WTC11 (cell line): ENCODE data around the gene GEMIN7. TPM values are rescaled to one million over a fixed set of nuclear protein-coding genes. Genes with fewer than 3 reads are reported as not detected.
A peak's percentile ranks its signal among the peaks of the same experiment; 100 is the strongest.

Source experiments
- ATAC-seq: fragments of 200-7000 bp; cut with Tn5 transposase; 2 replicates; pipeline ENCODE4 v1.10.0; 2021; ENCODE audit warnings: mild to moderate bottlenecking, moderate library complexity
- CTCF ChIA-PET: fragments of 300-600 bp; sonication (Branson Sonifier 250); formaldehyde crosslinking; loops from one replicate; lab custom pipeline; 2021; ENCODE audit warnings: antibody characterized with exemption; lab: Charles Lee
- POLR2A ChIA-PET: fragments of 350-600 bp; sonication (Branson Sonifier 250); formaldehyde crosslinking; loops from one replicate; lab custom pipeline; 2021; ENCODE audit warnings: antibody characterized with exemption; lab: Charles Lee
- DNase-seq: peaks from one replicate; pipeline ENCODE4 v3.0.0; 2021; ENCODE audit warnings: low spot score
- H3K27ac Mint-ChIP-seq: 2 replicates; pipeline ENCODE4 v1.8.0; 2021; ENCODE audit warnings: mixed read lengths
- H3K27me3 Mint-ChIP-seq: 2 replicates; pipeline ENCODE4 v1.8.0; 2021; ENCODE audit warnings: low read depth, mild to moderate bottlenecking, moderate library complexity, mixed read lengths
- H3K36me3 Mint-ChIP-seq: 2 replicates; pipeline ENCODE4 v1.8.0; 2021; ENCODE audit warnings: mixed read lengths
- H3K4me1 Mint-ChIP-seq: 2 replicates; pipeline ENCODE4 v1.8.0; 2022; ENCODE audit warnings: mixed read lengths
- H3K4me3 Mint-ChIP-seq: 2 replicates; pipeline ENCODE4 v1.8.0; 2021; ENCODE audit warnings: mild to moderate bottlenecking, moderate library complexity, mixed read lengths
- H3K9me3 Mint-ChIP-seq: 2 replicates; pipeline ENCODE4 v1.8.0; 2021; ENCODE audit warnings: mixed read lengths
- CDX4 ChIP-seq: fragments of 250-450 bp; sonication (Bioruptor Pico); IDR thresholded peaks from 2 replicates; pipeline ENCODE4 v1.9.0; 2021; ENCODE audit warnings: moderate library complexity, mild to moderate bottlenecking, inconsistent platforms, borderline replicate concordance
- CREM ChIP-seq: sonication (generic); formaldehyde crosslinking; IDR thresholded peaks from 2 replicates; pipeline ENCODE4 v1.8.1; 2022; ENCODE audit warnings: mild to moderate bottlenecking, missing genetic modification reagents, moderate library complexity
- E2F1 ChIP-seq: sonication (generic); formaldehyde crosslinking; IDR thresholded peaks from 2 replicates; pipeline ENCODE4 v1.8.0; 2022; ENCODE audit warnings: mild to moderate bottlenecking, missing genetic modification reagents
- ELF4 ChIP-seq: sonication (generic); formaldehyde crosslinking; IDR thresholded peaks from 2 replicates; pipeline ENCODE4 v1.8.1; 2022; ENCODE audit warnings: low read depth, mild to moderate bottlenecking, moderate library complexity, missing genetic modification reagents
- EMX1 ChIP-seq: fragments of 250-450 bp; sonication (Bioruptor Pico); IDR thresholded peaks from 2 replicates; pipeline ENCODE4 v1.8.0; 2021; ENCODE audit warnings: mild to moderate bottlenecking
- FOXP1 ChIP-seq: sonication (generic); formaldehyde crosslinking; IDR thresholded peaks from 2 replicates; pipeline ENCODE4 v1.8.0; 2022; ENCODE audit warnings: missing genetic modification reagents, mild to moderate bottlenecking, moderate library complexity, borderline replicate concordance
- KAT7 ChIP-seq: sonication (generic); formaldehyde crosslinking; IDR thresholded peaks from 2 replicates; pipeline ENCODE4 v1.8.1; 2023; ENCODE audit warnings: missing genetic modification reagents, mild to moderate bottlenecking, borderline replicate concordance
- NFE2L1 ChIP-seq: sonication (generic); formaldehyde crosslinking; IDR thresholded peaks from 2 replicates; pipeline ENCODE4 v1.8.1; 2023; ENCODE audit warnings: missing genetic modification reagents
- NR1H2 ChIP-seq: sonication (generic); formaldehyde crosslinking; IDR thresholded peaks from 2 replicates; pipeline ENCODE4 v1.9.0; 2021; ENCODE audit warnings: mild to moderate bottlenecking, moderate library complexity, missing genetic modification reagents
- NR3C1 ChIP-seq: sonication (generic); formaldehyde crosslinking; conservative IDR thresholded peaks from 2 replicates; pipeline ENCODE4 v1.8.1; 2023; ENCODE audit warnings: low read depth, mild to moderate bottlenecking, missing genetic modification reagents
- RELA ChIP-seq: sonication (generic); formaldehyde crosslinking; IDR thresholded peaks from 2 replicates; pipeline ENCODE4 v1.8.1; 2022; ENCODE audit warnings: missing genetic modification reagents, mild to moderate bottlenecking, borderline replicate concordance
- RORB ChIP-seq: fragments of 250-450 bp; sonication (Bioruptor Pico); IDR thresholded peaks from 2 replicates; pipeline ENCODE4 v1.9.0; 2021; ENCODE audit warnings: mild to moderate bottlenecking
- STAT6 ChIP-seq: sonication (generic); formaldehyde crosslinking; conservative IDR thresholded peaks from 2 replicates; pipeline ENCODE4 v1.8.1; 2023; ENCODE audit warnings: mild to moderate bottlenecking, low read depth, missing genetic modification reagents, moderate library complexity
- TEAD4 ChIP-seq: sonication (generic); formaldehyde crosslinking; IDR thresholded peaks from 2 replicates; pipeline ENCODE4 v1.8.0; 2022; ENCODE audit warnings: mild to moderate bottlenecking, missing genetic modification reagents
- ZNF396 ChIP-seq: fragments of 250-450 bp; sonication (Bioruptor Pico); IDR thresholded peaks from 2 replicates; pipeline ENCODE4 v1.8.0; 2021; ENCODE audit warnings: mild to moderate bottlenecking, moderate library complexity, borderline replicate concordance
- ZNF423 ChIP-seq: fragments of 250-450 bp; sonication (Bioruptor Pico); IDR thresholded peaks from 2 replicates; pipeline ENCODE4 v2.1.2; 2022; ENCODE audit warnings: mild to moderate bottlenecking, moderate library complexity
- total RNA-seq: library from RNA; stranded (reverse); gene quantifications from 3 replicates; pipeline ENCODE4 v1.2.3, GENCODE V29; 2021
- TF ChIP-seq, protein P1 (sequence below): sonication (generic); formaldehyde crosslinking; IDR thresholded peaks from 2 replicates; pipeline ENCODE4 v1.8.1; 2023; ENCODE audit warnings: mild to moderate bottlenecking, missing genetic modification reagents
- TF ChIP-seq, protein P2 (sequence below): fragments of 250-450 bp; sonication (Bioruptor Pico); IDR thresholded peaks from 2 replicates; pipeline ENCODE4 v1.9.0; 2021; ENCODE audit warnings: mild to moderate bottlenecking

Gene GEMIN7
- total RNA-seq, 1 experiment from 2014 or later = 55.0 TPM

DNA sequence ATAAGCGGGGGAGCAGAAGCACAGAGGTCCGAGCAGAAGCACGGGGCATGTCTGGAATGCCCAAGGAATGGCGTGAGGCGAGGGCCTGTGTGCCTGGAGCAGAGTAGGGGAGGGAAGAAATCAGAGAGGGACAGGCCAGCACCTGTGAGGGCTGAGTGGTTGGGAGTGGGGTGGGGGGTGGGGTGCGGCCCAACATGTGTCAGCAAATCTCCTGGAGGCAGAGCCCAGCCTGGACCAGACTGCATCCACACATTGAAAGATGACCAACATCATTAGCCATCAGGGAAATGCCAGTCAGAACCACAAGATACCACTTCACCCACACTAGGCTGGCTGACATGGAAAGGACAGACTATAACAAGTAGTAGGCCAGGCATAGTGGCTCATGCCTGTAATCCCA, 29.0 kb upstream of the GEMIN7 start:
- no peak for ATAC-seq
- TF ChIP-seq, protein P1, sequence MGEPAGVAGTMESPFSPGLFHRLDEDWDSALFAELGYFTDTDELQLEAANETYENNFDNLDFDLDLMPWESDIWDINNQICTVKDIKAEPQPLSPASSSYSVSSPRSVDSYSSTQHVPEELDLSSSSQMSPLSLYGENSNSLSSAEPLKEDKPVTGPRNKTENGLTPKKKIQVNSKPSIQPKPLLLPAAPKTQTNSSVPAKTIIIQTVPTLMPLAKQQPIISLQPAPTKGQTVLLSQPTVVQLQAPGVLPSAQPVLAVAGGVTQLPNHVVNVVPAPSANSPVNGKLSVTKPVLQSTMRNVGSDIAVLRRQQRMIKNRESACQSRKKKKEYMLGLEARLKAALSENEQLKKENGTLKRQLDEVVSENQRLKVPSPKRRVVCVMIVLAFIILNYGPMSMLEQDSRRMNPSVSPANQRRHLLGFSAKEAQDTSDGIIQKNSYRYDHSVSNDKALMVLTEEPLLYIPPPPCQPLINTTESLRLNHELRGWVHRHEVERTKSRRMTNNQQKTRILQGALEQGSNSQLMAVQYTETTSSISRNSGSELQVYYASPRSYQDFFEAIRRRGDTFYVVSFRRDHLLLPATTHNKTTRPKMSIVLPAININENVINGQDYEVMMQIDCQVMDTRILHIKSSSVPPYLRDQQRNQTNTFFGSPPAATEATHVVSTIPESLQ = no peak
- TF ChIP-seq ZNF423 = no peak
- TF ChIP-seq RELA (CRISPR knock-in tag) = no peak
- no peak for TF ChIP-seq TEAD4
- TF ChIP-seq, protein P2, sequence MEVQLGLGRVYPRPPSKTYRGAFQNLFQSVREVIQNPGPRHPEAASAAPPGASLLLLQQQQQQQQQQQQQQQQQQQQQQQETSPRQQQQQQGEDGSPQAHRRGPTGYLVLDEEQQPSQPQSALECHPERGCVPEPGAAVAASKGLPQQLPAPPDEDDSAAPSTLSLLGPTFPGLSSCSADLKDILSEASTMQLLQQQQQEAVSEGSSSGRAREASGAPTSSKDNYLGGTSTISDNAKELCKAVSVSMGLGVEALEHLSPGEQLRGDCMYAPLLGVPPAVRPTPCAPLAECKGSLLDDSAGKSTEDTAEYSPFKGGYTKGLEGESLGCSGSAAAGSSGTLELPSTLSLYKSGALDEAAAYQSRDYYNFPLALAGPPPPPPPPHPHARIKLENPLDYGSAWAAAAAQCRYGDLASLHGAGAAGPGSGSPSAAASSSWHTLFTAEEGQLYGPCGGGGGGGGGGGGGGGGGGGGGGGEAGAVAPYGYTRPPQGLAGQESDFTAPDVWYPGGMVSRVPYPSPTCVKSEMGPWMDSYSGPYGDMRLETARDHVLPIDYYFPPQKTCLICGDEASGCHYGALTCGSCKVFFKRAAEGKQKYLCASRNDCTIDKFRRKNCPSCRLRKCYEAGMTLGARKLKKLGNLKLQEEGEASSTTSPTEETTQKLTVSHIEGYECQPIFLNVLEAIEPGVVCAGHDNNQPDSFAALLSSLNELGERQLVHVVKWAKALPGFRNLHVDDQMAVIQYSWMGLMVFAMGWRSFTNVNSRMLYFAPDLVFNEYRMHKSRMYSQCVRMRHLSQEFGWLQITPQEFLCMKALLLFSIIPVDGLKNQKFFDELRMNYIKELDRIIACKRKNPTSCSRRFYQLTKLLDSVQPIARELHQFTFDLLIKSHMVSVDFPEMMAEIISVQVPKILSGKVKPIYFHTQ (CRISPR knock-in tag) = no peak
- no peak for TF ChIP-seq STAT6 (CRISPR knock-in tag)
- no peak for TF ChIP-seq NR3C1 (CRISPR knock-in tag)
- TF ChIP-seq CREM (CRISPR knock-in tag) = no peak
- no peak for TF ChIP-seq KAT7 (CRISPR knock-in tag)
- no peak for TF ChIP-seq ZNF396 (CRISPR knock-in tag)
- no peak for TF ChIP-seq CDX4 (CRISPR knock-in tag)

DNA sequence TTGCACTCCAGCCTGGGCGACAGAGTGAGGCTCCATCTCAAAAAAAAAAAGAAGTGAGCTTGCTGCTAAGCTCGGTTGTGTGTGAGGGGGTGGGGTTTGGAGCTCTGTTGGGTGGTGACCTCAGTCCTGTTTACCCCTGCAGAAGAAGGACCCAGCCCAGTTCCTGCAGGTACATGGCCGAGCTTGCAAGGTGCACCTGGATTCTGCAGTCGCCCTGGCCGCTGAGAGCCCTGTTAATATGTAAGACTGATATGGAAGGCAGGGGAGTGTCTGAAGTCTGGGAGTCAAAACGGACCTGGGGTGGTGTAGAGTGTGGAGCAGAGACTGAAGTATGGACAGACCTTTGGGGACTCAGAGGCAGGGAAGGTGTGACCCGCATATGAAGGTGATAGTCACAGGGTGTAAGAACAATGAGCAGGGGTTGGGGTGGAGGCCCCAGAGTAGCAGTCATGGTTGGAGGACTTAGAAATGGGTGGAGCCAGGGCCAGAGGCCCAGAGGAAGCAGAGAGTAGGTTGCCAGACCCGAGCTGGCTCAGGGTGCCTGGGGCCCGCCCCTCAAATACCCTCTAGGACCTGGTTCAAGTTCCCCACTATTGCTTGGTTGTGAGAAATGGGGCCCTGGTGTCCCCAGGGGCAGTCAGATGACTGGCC, 27.0 kb upstream of the GEMIN7 start:
- DNase-seq (no peak), ATAC-seq (no peak)
- ChIA-PET POLR2A (no interaction called here), CTCF (interaction anchor here (1.4 to 1.6 kb wide), 2 partner anchors 7 to 13 kb away, joined by 4 read pairs; partner anchors contain the start of gene CLASRP)
- no peaks in the 10 kb centered on the region for H3K4me1 Mint-ChIP-seq
- H3K9me3 Mint-ChIP-seq = no peaks in the 10 kb centered on the region
- H3K27me3 Mint-ChIP-seq = no peaks in the 10 kb centered on the region
- H3K4me3 Mint-ChIP-seq = no peak overlapping the region
- TF ChIP-seq FOXP1 (no peak), E2F1 (no peak), RORB (CRISPR knock-in tag) (no peak), NR1H2 (CRISPR knock-in tag) (no peak), NFE2L1 (CRISPR knock-in tag) (no peak), EMX1 (no peak), ELF4 (no peak)
- H3K27ac Mint-ChIP-seq = peak overlapping the region; percentile 81
- peaks cover 32% of the 10 kb centered on the region for H3K36me3 Mint-ChIP-seq

More for the DNA sequence above, 29.0 kb upstream of the GEMIN7 start:
- POLR2A ChIA-PET = no interaction called here
- no peak overlapping the region for H3K4me3 Mint-ChIP-seq
- DNase-seq = no peak
- peak overlapping the region; percentile 13; the same call in 1 of the 2 replicates for H3K27ac Mint-ChIP-seq
- H3K9me3 Mint-ChIP-seq = no peaks in the 10 kb centered on the region
- H3K4me1 Mint-ChIP-seq = no peaks in the 10 kb centered on the region
- H3K27me3 Mint-ChIP-seq = no peaks in the 10 kb centered on the region
- CTCF ChIA-PET = interaction anchor here (1.6 to 1.7 kb wide), 2 partner anchors 9 to 61 kb away, joined by 5 to 9 read pairs; no protein-coding TSS in a partner anchor
- peaks cover 43% of the 10 kb centered on the region for H3K36me3 Mint-ChIP-seq
